Panc1 (cell line): ENCODE measurements around the gene CORO7. TPM values are rescaled to one million over a fixed set of nuclear protein-coding genes. Genes with fewer than 3 reads are reported as not detected.

ENCODE experiments used
- ATAC-seq: fragments of 200-7000 bp; cut with Tn5 transposase; 2 replicates; pipeline ENCODE4 v1.9.1; 2020; ENCODE audit warnings: mild to moderate bottlenecking, moderate library complexity
- BruUV-seq: library from RNA; stranded (reverse); fragments of 400-500 nt; replicated peaks from 2 replicates; lab custom pipeline; 2021; lab: Mats Ljungman, UMichigan
- CTCF ChIA-PET: fragments of 300-600 bp; sonication (Branson Sonifier 250); formaldehyde crosslinking; loops from one replicate; lab custom pipeline; 2022; ENCODE audit warnings: antibody characterized with exemption; lab: Charles Lee
- POLR2A ChIA-PET: fragments of 300-600 bp; sonication (Branson Sonifier 250); formaldehyde crosslinking; loops from one replicate; lab custom pipeline; 2022; ENCODE audit warnings: antibody characterized with exemption; lab: Charles Lee
- DNase-seq: peaks from one replicate; pipeline ENCODE4 v3.0.0-alpha.2; 2010; ENCODE audit warnings: low read depth, low spot score
- H3K27ac ChIP-seq: 2 replicates; pipeline ENCODE4 v1.5.1; 2011; ENCODE audit warnings: mild to moderate bottlenecking, low read length, inconsistent platforms
- H3K27me3 ChIP-seq: fragments of 200-500 bp; sonication (Bioruptor generic); 2 replicates; pipeline ENCODE4 v1.6.0; 2014; ENCODE audit warnings: low read length, inconsistent platforms; ENCODE audit not compliant: control insufficient read depth, insufficient read depth
- H3K36me3 ChIP-seq: fragments of 200-500 bp; sonication (Bioruptor generic); 2 replicates; pipeline ENCODE4 v1.5.1; 2014; ENCODE audit warnings: inconsistent platforms, mild to moderate bottlenecking, low read length, moderate library complexity; ENCODE audit not compliant: control insufficient read depth, insufficient read depth
- H3K4me1 ChIP-seq: 2 replicates; pipeline ENCODE4 v1.5.1; 2011; ENCODE audit warnings: inconsistent platforms, mild to moderate bottlenecking, low read length, moderate library complexity; ENCODE audit not compliant: control insufficient read depth, insufficient read depth
- H3K4me3 ChIP-seq, 2 experiments: 2 replicates each; pipeline ENCODE4 v1.5.1; 2011 to 2012; ENCODE audit warnings: low read depth in 2 of 2, low read length in 2 of 2, mild to moderate bottlenecking in 2 of 2, inconsistent platforms in 1 of 2, moderate library complexity in 1 of 2
- H3K9me3 ChIP-seq: fragments of 200-500 bp; sonication (Bioruptor generic); 2 replicates; pipeline ENCODE4 v1.5.1; 2014; ENCODE audit warnings: low read depth, mild to moderate bottlenecking, inconsistent platforms, low read length, moderate library complexity; ENCODE audit not compliant: control insufficient read depth, insufficient read depth
- POLR2AphosphoS5 ChIP-seq: IDR thresholded peaks from 2 replicates; pipeline ENCODE4 v1.6.1; 2012; ENCODE audit warnings: mild to moderate bottlenecking, low read depth, low read length, moderate library complexity
- SIN3A ChIP-seq: IDR thresholded peaks from 2 replicates; pipeline ENCODE4 v1.6.1; 2012; ENCODE audit warnings: low read depth, mild to moderate bottlenecking, low read length, moderate library complexity, borderline replicate concordance; ENCODE audit not compliant: insufficient read depth
- TCF7L2 ChIP-seq: IDR thresholded peaks from 2 replicates; pipeline ENCODE4 v1.6.1; 2011; ENCODE audit warnings: mild to moderate bottlenecking, low read depth, low read length, inconsistent platforms
- in situ Hi-C: cut with HindIII; loops from 2 replicates; pipeline ENCODE4 v1.10.0; 2016; ENCODE audit warnings: low sequenced_read_pairs, low pct_unique_long_range_greater_than_20kb
- intact Hi-C: fragments of 100-400 bp; cut with micrococcal nuclease; formaldehyde crosslinking; loops from one replicate; pipeline ENCODE4 v1.10.0; 2022; ENCODE audit not compliant: unreplicated experiment
- total RNA-seq: library from RNA; stranded (reverse); gene quantifications from one replicate; pipeline ENCODE4 v1.2.1, GENCODE V29; 2021; ENCODE audit not compliant: unreplicated experiment
- TF ChIP-seq, protein P1 (sequence below): fragments of 450-650 bp; IDR thresholded peaks from 2 replicates; pipeline ENCODE4 v1.5.1; 2017; ENCODE audit warnings: mild to moderate bottlenecking
- TF ChIP-seq, protein P2 (sequence below), 2 experiments: IDR thresholded peaks; 2 replicates each; pipeline ENCODE4 v1.6.1; 2011 to 2012; ENCODE audit warnings: low read depth in 2 of 2, control low read depth in 1 of 2, low read length in 1 of 2, mild to moderate bottlenecking in 1 of 2, moderate library complexity in 1 of 2; ENCODE audit not compliant: insufficient read depth in 1 of 2

Gene CORO7
- total RNA-seq, 1 experiment from 2014 or later = 37.5 TPM

DNA sequence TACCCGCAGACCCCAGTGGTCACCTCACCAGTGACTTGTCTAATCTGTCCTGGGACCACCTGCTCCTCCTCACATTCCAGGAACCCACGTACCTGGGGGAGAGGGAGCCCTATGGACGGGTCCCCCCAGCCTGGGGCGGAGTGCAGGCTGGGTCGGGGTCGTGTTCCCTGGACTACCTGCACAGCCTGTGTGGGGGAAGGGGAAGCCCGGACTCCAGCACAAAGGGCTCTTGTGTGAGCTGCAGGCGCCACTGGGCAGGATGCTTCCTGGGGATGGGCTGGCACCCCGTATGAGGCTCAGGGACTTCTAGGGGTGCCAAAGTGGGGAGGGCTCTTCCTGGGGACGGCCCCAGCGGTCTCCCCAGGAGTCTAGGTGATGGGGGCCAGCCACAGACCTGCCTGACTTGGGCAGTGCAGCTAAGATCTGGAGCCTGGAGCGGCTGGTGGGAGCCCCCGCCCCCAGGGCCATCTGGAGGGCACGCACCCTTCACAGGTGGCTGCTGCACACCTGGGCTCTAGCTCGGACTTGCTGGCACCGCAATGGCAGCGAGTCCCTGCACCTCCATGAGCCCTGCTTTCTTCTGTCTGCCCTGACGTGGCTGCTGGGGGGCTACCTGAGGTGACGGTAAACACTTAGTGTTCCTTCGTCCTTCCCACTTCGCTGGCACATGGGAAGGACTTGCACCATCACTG, 37.3 kb downstream of the CORO7 start:
- Histone ChIP-seq H3K4me3 (no peak overlapping the region), H3K27me3 (no peaks in the 10 kb centered on the region), H3K9me3 (no peaks in the 10 kb centered on the region), H3K27ac (no peak overlapping the region), H3K4me1 (peaks cover 64% of the 10 kb centered on the region), H3K36me3 (no peaks in the 10 kb centered on the region)
- BruUV-seq = no TSS peak
- ATAC-seq (no peak), DNase-seq (no peak)
- ChIA-PET CTCF (interaction anchor here (0.6 to 2.5 kb wide), 4 partner anchors 20 to 124 kb away, joined by 3 to 8 read pairs (median 6); no protein-coding TSS in a partner anchor), POLR2A (no interaction called here)
- intact Hi-C loops (no loop called here), in situ Hi-C loops (no loop called here)
- TF ChIP-seq, protein P1, sequence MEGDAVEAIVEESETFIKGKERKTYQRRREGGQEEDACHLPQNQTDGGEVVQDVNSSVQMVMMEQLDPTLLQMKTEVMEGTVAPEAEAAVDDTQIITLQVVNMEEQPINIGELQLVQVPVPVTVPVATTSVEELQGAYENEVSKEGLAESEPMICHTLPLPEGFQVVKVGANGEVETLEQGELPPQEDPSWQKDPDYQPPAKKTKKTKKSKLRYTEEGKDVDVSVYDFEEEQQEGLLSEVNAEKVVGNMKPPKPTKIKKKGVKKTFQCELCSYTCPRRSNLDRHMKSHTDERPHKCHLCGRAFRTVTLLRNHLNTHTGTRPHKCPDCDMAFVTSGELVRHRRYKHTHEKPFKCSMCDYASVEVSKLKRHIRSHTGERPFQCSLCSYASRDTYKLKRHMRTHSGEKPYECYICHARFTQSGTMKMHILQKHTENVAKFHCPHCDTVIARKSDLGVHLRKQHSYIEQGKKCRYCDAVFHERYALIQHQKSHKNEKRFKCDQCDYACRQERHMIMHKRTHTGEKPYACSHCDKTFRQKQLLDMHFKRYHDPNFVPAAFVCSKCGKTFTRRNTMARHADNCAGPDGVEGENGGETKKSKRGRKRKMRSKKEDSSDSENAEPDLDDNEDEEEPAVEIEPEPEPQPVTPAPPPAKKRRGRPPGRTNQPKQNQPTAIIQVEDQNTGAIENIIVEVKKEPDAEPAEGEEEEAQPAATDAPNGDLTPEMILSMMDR = no peak
- TF ChIP-seq, protein P2, sequence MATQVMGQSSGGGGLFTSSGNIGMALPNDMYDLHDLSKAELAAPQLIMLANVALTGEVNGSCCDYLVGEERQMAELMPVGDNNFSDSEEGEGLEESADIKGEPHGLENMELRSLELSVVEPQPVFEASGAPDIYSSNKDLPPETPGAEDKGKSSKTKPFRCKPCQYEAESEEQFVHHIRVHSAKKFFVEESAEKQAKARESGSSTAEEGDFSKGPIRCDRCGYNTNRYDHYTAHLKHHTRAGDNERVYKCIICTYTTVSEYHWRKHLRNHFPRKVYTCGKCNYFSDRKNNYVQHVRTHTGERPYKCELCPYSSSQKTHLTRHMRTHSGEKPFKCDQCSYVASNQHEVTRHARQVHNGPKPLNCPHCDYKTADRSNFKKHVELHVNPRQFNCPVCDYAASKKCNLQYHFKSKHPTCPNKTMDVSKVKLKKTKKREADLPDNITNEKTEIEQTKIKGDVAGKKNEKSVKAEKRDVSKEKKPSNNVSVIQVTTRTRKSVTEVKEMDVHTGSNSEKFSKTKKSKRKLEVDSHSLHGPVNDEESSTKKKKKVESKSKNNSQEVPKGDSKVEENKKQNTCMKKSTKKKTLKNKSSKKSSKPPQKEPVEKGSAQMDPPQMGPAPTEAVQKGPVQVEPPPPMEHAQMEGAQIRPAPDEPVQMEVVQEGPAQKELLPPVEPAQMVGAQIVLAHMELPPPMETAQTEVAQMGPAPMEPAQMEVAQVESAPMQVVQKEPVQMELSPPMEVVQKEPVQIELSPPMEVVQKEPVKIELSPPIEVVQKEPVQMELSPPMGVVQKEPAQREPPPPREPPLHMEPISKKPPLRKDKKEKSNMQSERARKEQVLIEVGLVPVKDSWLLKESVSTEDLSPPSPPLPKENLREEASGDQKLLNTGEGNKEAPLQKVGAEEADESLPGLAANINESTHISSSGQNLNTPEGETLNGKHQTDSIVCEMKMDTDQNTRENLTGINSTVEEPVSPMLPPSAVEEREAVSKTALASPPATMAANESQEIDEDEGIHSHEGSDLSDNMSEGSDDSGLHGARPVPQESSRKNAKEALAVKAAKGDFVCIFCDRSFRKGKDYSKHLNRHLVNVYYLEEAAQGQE (IDR thresholded peaks at IDR 0.05; ENCODE audit: insufficient read depth in 1 of 2, low read depth in 2 of 2, low read length in 1 of 2) = no peak
- TF ChIP-seq POLR2AphosphoS5 = no peak
- TF ChIP-seq TCF7L2 = no peak

DNA sequence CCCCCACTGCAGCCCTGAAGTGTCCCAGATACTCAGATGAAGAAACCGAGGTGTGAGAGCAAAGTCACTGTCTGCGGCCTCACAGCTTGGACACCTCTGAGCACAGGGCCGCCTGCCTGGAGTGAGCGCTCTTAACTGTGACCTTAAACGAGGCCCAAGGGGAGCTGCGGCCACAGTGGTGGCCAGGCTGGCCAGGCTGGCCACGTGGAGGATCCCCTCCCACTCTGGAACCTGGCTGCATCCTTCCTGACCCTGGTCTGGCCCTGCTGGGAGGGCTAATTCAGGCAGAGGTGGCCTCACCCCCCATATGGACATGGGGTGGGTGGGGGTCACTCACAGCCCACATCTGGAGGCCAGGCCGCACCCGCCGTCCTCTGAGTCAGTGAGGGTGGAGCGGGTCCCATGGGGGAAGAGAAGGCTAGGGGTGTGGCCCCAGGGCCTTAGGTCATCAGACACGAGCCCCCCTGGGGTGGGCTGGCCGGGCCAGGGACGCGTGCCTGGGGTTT, 38.2 kb downstream of the CORO7 start:
- H3K4me1 ChIP-seq = peaks cover 68% of the 10 kb centered on the region
- ATAC-seq (no peak), DNase-seq (no peak)
- intact Hi-C loops = no loop called here
- H3K9me3 ChIP-seq = no peaks in the 10 kb centered on the region
- BruUV-seq = no TSS peak
- POLR2A ChIA-PET = no interaction called here
- no peak overlapping the region for H3K4me3 ChIP-seq
- in situ Hi-C loops = no loop called here
- no peaks in the 10 kb centered on the region for H3K27me3 ChIP-seq
- no peaks in the 10 kb centered on the region for H3K36me3 ChIP-seq
- TF ChIP-seq, protein P1 = no peak
- TF ChIP-seq, protein P2 (IDR thresholded peaks at IDR 0.05; ENCODE audit: insufficient read depth in 1 of 2, low read depth in 2 of 2, low read length in 1 of 2) = no peak
- no peak for TF ChIP-seq POLR2AphosphoS5
- TF ChIP-seq SIN3A = no peak
- TF ChIP-seq TCF7L2 = no peak
- CTCF ChIA-PET = interaction anchor here (1.0 to 2.5 kb wide), 4 partner anchors 15 to 24 kb away, joined by 3 to 8 read pairs (median 4); no protein-coding TSS in a partner anchor
- peak overlapping the region; percentile 82 for H3K27ac ChIP-seq
